HG02852 (cell line): ENCODE data around the gene GLRX5.
A peak's percentile ranks its signal among the peaks of the same experiment; 100 is the strongest.

ENCODE experiments used
- ATAC-seq: cut with Tn5 transposase; IDR thresholded peaks from one replicate; pipeline ENCODE4 v1.9.1; 2021; ENCODE audit warnings: mild to moderate bottlenecking, moderate library complexity; ENCODE audit not compliant: unreplicated experiment

GLRX5 gene

GRCh38 chr14:95531969-95532368, 2.9 kb upstream of the GLRX5 start:
- no peak for ATAC-seq

- no peak for ATAC-seq
Measured at GRCh38 chr14:95533391-95533821, 1.4 kb upstream of the GLRX5 start.

GRCh38 chr14:95533822-95534221, 1.0 kb upstream of the GLRX5 start:
- ATAC-seq = no peak

- peak; percentile 3 for ATAC-seq
Measured at GRCh38 chr14:95535226-95536021, 574 bp downstream of the GLRX5 start.

GRCh38 chr14:95536036-95536593, 1.3 kb downstream of the GLRX5 start:
- ATAC-seq = no peak

GRCh38 chr14:95536671-95537070, 1.8 kb downstream of the GLRX5 start:
- no peak for ATAC-seq

- ATAC-seq = no peak
Measured at GRCh38 chr14:95537298-95538089, 2.6 kb downstream of the GLRX5 start.

- ATAC-seq = no peak
Measured at GRCh38 chr14:95538801-95539509, 4.1 kb downstream of the GLRX5 start.

GRCh38 chr14:95540236-95540855, 5.5 kb downstream of the GLRX5 start:
- no peak for ATAC-seq

GRCh38 chr14:95541346-95541745, 6.5 kb downstream of the GLRX5 start:
- no peak for ATAC-seq

- ATAC-seq = no peak
Measured at GRCh38 chr14:95541932-95542930, 7.4 kb downstream of the GLRX5 start.

GRCh38 chr14:95543021-95543420, 8.2 kb downstream of the GLRX5 start:
- no peak for ATAC-seq

GRCh38 chr14:95544588-95544987, 9.7 kb downstream of the GLRX5 start:
- ATAC-seq = no peak

GRCh38 chr14:95545515-95546168, 10.8 kb downstream of the GLRX5 start:
- ATAC-seq = no peak

GRCh38 chr14:95547272-95547625, 12.4 kb downstream of the GLRX5 start:
- no peak for ATAC-seq

GRCh38 chr14:95547626-95548327, 12.9 kb downstream of the GLRX5 start:
- ATAC-seq = no peak

- ATAC-seq = no peak
Measured at GRCh38 chr14:95548328-95548929, 13.6 kb downstream of the GLRX5 start.
